Stimulated activated naive CD8-positive, alpha-beta T cell treated with anti-CD3 and anti-CD28 coated beads, Interleukin-15, amount 100 ng/mL, for 72 hours (primary cell): ENCODE data around the gene NCAPD2.

ENCODE experiments used
- ATAC-seq: fragments of 150-1000 bp; cut with Tn5 transposase; 2 replicates; pipeline ENCODE4 v1.10.0; 2021; ENCODE audit warnings: mild to moderate bottlenecking, moderate library complexity
- DNase-seq, 2 donors: peaks; one replicate each; pipeline ENCODE4 v3.0.0; 2021 to 2022
- H3K27ac Mint-ChIP-seq, 2 donors: one replicate each; pipeline ENCODE4 v1.8.0; 2022; ENCODE audit warnings: mild to moderate bottlenecking in 2 of 2, mixed read lengths in 2 of 2, moderate library complexity in 2 of 2
- H3K27me3 Mint-ChIP-seq: one replicate; pipeline ENCODE4 v1.8.0; 2022; ENCODE audit warnings: mixed read lengths
- H3K4me1 Mint-ChIP-seq: one replicate; pipeline ENCODE4 v1.8.0; 2022; ENCODE audit warnings: mild to moderate bottlenecking, mixed read lengths
- H3K4me3 Mint-ChIP-seq, 2 donors: one replicate each; pipeline ENCODE4 v1.8.0; 2022; ENCODE audit warnings: mild to moderate bottlenecking in 2 of 2, mixed read lengths in 2 of 2, moderate library complexity in 1 of 2
- H3K9me3 Mint-ChIP-seq, 2 donors: one replicate each; pipeline ENCODE4 v1.8.0; 2022; ENCODE audit warnings: mixed read lengths in 2 of 2

NCAPD2 gene

GRCh38 chr12:6574576-6575295 is 80.8 kb downstream of the NCAPD2 start:
- H3K9me3 Mint-ChIP-seq = no peaks in the 10 kb centered on the region
- ATAC-seq = peak; percentile 39
- peak overlapping the region in 1 of 2 donors; percentile 10 for H3K27ac Mint-ChIP-seq
- H3K4me3 Mint-ChIP-seq = no peak overlapping the region
- no peak for DNase-seq
- H3K4me1 Mint-ChIP-seq = peaks cover 32% of the 10 kb centered on the region
- no peaks in the 10 kb centered on the region for H3K27me3 Mint-ChIP-seq

GRCh38 chr12:6575648-6576047 is 81.7 kb downstream of the NCAPD2 start:
- Mint-ChIP-seq H3K4me1 (peaks cover 23% of the 10 kb centered on the region), H3K27ac (peak overlapping the region in 1 of 2 donors; percentile 89), H3K27me3 (no peaks in the 10 kb centered on the region), H3K9me3 (no peaks in the 10 kb centered on the region), H3K4me3 (no peak overlapping the region)
- no peak for DNase-seq
- no peak for ATAC-seq
